CD4-positive, alpha-beta T cell treated with Interleukin-2 at 100 ng/mL for 4 hours (primary cell): ENCODE data around the gene PDZK1.
"Not testable (repeated sequence)": the region's sequence is repeated elsewhere in the genome, so short reads cannot be mapped to it uniquely, and the experiment has no call there.

ENCODE experiments used
- DNase-seq: peaks from one replicate; pipeline ENCODE4 v3.0.0-alpha.2; 2020; ENCODE audit warnings: low spot score

The PDZK1 gene

GRCh38 chr1:145656245-145656943 lies 50.8 kb downstream of the PDZK1 start:
- not testable (repeated sequence) for DNase-seq

DNA sequence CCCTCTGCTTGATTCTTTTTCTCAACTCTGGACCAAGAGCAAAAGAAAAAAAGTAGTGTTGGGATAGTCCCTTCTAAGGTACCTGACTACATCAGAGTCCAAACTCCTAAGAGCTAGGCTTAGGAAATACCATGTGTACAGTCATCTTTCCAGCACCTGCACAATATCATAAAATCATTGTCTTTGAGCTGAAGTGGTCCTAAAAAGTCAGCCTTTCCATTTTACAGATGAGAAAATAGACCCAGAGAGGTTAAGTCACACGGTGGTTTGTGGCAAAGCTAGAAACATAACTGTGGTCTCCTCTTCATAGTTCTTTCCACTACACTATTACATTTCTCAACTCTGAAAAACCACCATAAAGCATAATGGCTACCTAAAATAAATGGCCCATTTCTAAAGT lies 63.2 kb downstream of the PDZK1 start:
- not testable (repeated sequence) for DNase-seq

DNA sequence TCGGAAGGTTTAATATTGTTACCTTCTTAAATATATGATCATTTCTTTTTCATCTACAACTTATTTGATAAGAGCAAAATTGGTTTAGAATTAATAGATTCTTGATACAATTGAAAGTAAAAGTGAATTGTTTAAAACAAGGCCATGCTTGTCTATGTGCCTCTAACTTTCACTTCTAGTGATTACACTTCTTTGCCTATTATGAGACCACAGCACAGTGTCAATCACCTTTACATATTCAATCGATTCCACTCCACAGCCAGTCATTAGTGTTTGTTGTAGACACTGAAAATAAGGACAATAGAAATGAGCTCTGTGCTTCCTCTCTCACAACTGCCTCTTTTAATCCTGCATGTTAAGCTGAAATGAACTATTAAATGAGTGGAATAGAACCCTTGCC lies 65.3 kb downstream of the PDZK1 start:
- DNase-seq, result not testable (repeated sequence)

DNA sequence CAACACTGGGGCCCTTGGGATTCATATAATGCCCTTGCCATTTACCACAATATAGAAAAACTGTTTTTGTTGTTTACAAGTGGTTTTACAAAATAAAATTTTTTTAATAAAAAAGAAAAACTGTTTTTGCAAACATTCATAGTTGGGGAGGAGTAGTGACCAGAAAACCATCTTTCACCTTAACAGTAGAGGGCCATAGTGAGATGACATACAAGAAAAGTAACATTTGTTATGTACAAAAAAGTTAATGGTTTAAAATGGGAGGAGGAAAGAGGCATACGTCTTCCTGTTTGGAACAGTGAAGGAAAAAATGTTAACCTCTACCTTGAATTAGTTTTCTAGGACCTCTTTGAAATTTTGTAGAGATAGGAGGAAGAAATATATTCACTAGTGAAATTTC lies 70.9 kb downstream of the PDZK1 start:
- not testable (repeated sequence) for DNase-seq

DNA sequence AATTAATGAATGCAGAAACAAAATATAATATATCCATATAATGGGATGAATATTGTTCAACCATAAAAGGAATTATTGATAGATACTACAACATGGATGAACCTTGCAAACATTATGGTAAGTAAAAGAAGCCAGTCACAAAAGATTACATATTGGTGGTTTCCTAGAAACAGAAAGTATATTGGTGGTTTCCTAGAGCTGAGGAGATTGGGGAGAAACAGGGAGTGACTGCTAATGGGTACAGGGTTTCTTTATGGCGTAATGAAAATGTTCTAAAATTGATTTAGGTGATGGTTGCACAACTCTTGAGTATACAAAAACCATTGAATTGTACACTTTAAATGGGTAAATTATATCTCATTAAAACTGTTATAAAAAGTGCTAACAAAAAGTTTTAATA lies 85.0 kb downstream of the PDZK1 start:
- not testable (repeated sequence) for DNase-seq
